Aorta (tissue), 5 donors: Measurements from ENCODE around the gene CYB5D1. TPM values are rescaled to one million over a fixed set of nuclear protein-coding genes. Genes with fewer than 3 reads are reported as not detected.
A peak's percentile ranks its signal among the peaks of the same experiment; 100 is the strongest.

ENCODE experiments used
- ATAC-seq: fragments of 200-7000 bp; cut with Tn5 transposase; one replicate; pipeline ENCODE4 v1.9.1; 2022; ENCODE audit warnings: moderate library complexity; ENCODE audit not compliant: low FRiP score
- DNase-seq, 2 donors: peaks; one replicate each; pipeline ENCODE4 v3.0.0-alpha.2; 2020
- H3K27ac ChIP-seq, 2 donors: one replicate each; pipeline ENCODE4 v1.5.1; 2013; ENCODE audit warnings: low read length in 2 of 2, mild to moderate bottlenecking in 2 of 2, moderate library complexity in 2 of 2, control low read depth in 1 of 2, inconsistent platforms in 1 of 2, low read depth in 1 of 2
- H3K27me3 ChIP-seq, 2 donors: one replicate each; pipeline ENCODE4 v1.6.1; 2013; ENCODE audit warnings: control low read depth in 1 of 2, low read length in 1 of 2, mild to moderate bottlenecking in 1 of 2, moderate library complexity in 1 of 2; ENCODE audit not compliant: insufficient read depth in 2 of 2, control insufficient read depth in 1 of 2
- H3K36me3 ChIP-seq, 2 donors: one replicate each; pipeline ENCODE4 v1.6.1; 2013; ENCODE audit warnings: control low read depth in 1 of 2, low read length in 1 of 2, mild to moderate bottlenecking in 1 of 2; ENCODE audit not compliant: insufficient read depth in 2 of 2, control insufficient read depth in 1 of 2
- H3K4me1 ChIP-seq, 2 donors: one replicate each; pipeline ENCODE4 v1.6.1; 2013; ENCODE audit warnings: low read length in 2 of 2, control low read depth in 1 of 2, mild to moderate bottlenecking in 1 of 2, moderate library complexity in 1 of 2; ENCODE audit not compliant: insufficient read depth in 2 of 2, control insufficient read depth in 1 of 2
- H3K4me3 ChIP-seq, 2 donors: one replicate each; pipeline ENCODE4 v1.5.1; 2013; ENCODE audit warnings: low read length in 2 of 2, control low read depth in 1 of 2, mild to moderate bottlenecking in 1 of 2
- H3K9me3 ChIP-seq: one replicate; pipeline ENCODE4 v1.6.1; 2013; ENCODE audit warnings: mild to moderate bottlenecking, low read length; ENCODE audit not compliant: control insufficient read depth
- WGBS, 2 donors: extraction: QIAGEN DNeasy Blood & Tissue Kit; methylation state at CpG; one replicate each; pipeline ENCODE4 v1.1.7; 2013; 5-methylcytosine and 5-hydroxymethylcytosine counted together
- intact Hi-C, 2 donors: fragments of 100-400 bp; cut with DNase I; formaldehyde crosslinking; loops; one replicate each; pipeline versions ENCODE4 v1.14.2 to v1.15.0; 2022
- polyA plus RNA-seq, 2 donors: library from polyadenylated mRNA; stranded (reverse); fragments of 200-250 nt; gene quantifications; one replicate each; pipeline ENCODE4 v1.2.3, GENCODE V29; 2013
- total RNA-seq, 2 donors: library from RNA; stranded (reverse); fragmentation: NEBNext Ultra II Directional; extraction: Animal tissue kit (Norgen Biotek cat#: 25700); gene quantifications; one replicate each; pipeline ENCODE4 v1.2.1, GENCODE V29; 2021
- donor health status: healthy with polysubstance abuse.
- donor health status: Bipolar disorder and iron deficiency.
- donor health status: DM: no; HTN: no; CAD: no.
- donor health status: DM: no; HTN: no; CAD: no.
- donor health status: DM: yes; HTN: yes; CAD: no.

Gene CYB5D1
- total and polyA plus RNA-seq, 4 donors, result 6.1 to 12.5 (median 9.4) TPM

DNA sequence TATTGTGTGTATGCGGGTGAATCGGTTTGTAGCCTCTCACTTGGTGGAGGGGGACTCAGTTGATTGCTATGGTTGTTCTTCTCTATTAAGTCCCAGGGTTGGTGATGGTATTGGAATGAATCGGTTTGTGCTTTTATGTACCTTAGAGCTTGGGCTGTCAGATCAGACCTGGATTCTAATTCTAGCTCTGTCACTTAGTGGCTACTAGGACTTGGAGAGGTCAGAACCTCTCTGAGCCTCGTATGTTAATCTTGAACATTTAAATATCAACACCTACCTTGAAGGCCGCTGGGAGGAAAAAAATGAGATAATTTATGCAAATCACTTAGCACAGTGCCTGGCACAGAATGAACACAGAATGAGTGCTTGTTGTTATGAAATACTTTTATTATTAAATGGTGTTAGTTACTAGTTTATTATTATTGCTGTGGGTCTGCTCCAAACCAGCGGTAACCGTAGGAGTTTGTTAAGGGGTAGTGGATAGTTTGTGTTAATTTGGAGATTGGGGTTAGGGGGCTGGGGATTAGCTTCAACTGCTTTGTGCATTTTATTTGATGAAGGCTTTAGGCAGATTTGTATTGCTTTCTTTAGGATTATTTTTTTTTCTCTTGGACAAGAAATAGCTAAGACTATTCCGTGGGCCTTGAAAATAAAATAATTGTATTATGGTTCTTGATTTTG lies 20.3 kb upstream of the CYB5D1 start:
- WGBS, 2 donors, result 18 to 22% methylated on average over 8 of the region's 8 CpGs
- Histone ChIP-seq H3K27ac (no peak overlapping the region), H3K36me3 (no peaks in the 10 kb centered on the region), H3K4me1 (no peaks in the 10 kb centered on the region), H3K9me3 (no peaks in the 10 kb centered on the region), H3K27me3 (no peaks in the 10 kb centered on the region), H3K4me3 (no peak overlapping the region)
- DNase-seq (no peak), ATAC-seq (no peak)
- intact Hi-C loops, result no loop called here

DNA sequence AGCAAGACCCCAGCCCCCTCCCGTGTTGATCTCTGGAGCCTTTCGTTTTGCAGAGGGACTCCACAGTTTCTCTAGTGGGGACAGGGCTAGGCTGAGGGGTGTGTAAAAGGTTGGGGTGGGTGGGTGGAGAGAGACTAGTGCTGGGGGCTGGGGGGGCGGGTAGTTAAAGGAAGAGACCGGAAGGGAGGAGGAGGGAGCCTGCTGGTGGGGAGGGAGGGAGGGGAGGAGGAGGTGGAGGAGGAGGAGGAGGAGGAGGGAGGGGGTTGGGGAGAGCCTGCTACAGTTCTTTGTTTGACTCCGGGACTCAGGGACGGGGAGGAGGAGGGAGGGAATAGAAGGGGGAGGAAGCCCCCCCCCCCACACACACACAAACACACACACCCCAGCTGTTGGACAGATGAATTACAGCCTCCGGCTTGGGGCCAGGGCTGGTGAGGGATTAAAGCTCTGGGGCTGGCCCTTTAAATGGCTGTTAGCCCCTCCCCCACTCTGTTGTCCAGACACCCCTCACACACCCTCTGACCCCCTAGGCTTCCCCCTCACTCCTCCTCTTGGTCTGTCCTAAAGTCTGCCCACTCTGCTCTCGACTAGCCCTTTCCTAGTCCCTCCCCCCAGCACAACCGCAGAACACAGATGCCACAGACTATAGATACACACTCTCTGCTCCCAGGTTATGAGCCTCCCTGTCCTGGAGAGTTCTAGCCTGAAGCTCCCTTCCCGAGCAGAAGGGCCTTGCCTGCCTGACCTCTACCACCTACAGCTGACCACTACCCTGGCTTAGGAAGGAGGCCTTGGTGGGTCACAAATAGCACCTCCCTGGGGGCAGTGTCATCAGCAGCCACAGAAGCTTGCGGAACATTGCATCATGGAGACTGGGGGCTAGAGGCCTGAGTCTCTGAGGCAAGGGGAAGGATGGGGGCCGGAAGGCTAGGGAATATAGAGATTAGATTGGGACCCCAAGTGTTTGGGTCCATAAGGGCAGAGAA lies 19.4 kb upstream of the CYB5D1 start:
- no peak overlapping the region for H3K4me3 ChIP-seq
- H3K9me3 ChIP-seq, result no peaks in the 10 kb centered on the region
- intact Hi-C loops, result no loop called here
- DNase-seq (peak in 1 of 2 donors; percentile 52), ATAC-seq (no peak)
- 20 to 30% methylated on average over 7 to 11 of the region's 12 CpGs for WGBS, 2 donors
- H3K27ac ChIP-seq, result peak overlapping the region in 1 of 2 donors; percentile 14
- no peaks in the 10 kb centered on the region for H3K4me1 ChIP-seq
- H3K27me3 ChIP-seq, result no peaks in the 10 kb centered on the region
- H3K36me3 ChIP-seq, result no peaks in the 10 kb centered on the region

DNA sequence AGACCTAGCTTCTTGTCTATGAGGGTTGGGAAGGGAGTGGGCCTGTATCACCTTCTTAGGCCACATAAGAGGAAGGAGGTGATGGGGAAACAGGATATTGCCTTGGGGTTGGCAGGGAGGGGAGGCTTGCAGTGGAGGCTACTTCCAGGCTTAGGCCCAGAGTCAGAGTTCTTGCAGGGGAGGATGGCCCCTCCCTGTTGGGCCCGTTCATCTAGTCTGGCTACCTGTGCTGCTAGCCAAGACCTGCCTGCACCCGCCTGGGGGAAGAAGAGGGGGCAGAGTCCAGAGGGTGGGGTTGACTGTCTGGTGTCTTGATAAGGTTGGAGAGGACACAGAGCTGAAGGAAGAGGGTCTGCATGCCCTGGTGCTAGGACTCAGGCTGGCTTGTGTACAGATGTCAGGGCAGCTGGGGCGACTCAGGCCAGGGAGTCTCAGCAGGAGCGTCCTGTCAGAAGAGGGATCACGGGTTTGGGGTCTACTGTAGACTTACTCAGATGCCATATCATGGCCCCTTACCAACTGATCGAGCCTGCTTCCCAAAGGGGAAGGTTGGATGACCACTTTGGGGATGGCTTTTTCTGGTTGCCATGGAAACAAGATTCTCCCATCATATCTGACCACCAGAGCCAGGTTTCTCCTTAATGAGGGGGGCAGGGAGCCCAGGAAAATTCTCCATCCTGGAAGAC lies 18.5 kb upstream of the CYB5D1 start:
- Histone ChIP-seq H3K4me1 (no peaks in the 10 kb centered on the region), H3K4me3 (no peak overlapping the region), H3K36me3 (no peaks in the 10 kb centered on the region), H3K27ac (no peak overlapping the region), H3K9me3 (no peaks in the 10 kb centered on the region), H3K27me3 (no peaks in the 10 kb centered on the region)
- intact Hi-C loops, result no loop called here
- ATAC-seq (no peak), DNase-seq (peak in 1 of 2 donors; percentile 51)
- WGBS, 2 donors, result 73 to 75% methylated on average over 6 of the region's 6 CpGs

DNA sequence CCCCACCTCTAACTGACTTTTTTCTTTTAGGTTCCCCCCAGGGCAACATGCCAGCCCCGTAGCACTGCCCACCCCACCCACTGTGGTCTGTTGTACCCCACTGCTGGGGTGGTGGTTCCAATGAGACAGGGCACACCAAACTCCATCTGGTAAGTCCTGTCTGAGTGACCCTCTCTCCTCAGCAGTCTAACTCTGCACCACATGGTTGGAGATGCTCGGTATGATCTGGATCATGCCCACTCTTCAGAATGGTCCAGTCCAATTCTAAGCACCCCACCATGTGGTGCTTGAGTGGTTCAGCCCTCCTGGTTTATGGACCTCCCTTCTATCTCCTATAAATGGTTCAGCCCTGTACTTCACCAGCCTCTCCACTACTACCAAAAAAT lies 17.9 kb upstream of the CYB5D1 start:
- Histone ChIP-seq H3K9me3 (no peaks in the 10 kb centered on the region), H3K36me3 (no peaks in the 10 kb centered on the region), H3K27ac (no peak overlapping the region), H3K27me3 (no peaks in the 10 kb centered on the region), H3K4me1 (no peaks in the 10 kb centered on the region), H3K4me3 (no peak overlapping the region)
- no peak for ATAC-seq
- peak in 1 of 2 donors; percentile 43 for DNase-seq
- WGBS, 2 donors, result 31 to 41% methylated on average over 2 of the region's 2 CpGs
- intact Hi-C loops, result no loop called here

DNA sequence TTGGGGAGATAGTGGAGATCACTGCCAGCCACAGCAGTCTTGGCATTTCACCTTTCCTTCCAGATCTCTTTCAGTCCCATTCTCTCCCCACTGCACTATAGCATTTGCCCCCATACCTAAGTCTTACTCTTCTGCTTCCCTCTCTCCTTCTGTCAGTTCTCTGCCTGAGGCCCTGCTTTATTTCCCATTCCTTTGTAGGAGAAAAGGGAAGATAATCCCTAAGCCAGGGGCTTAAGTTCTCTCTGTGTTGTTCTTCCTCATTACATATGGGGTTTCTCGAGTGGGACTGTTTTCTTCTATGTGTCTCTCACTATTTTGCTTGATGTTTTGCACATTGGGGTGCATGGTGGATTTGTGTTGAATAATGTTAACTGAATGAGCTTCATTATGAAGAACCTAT lies 17.4 kb upstream of the CYB5D1 start:
- ATAC-seq (no peak), DNase-seq (no peak)
- intact Hi-C loops, result no loop called here
- no peaks in the 10 kb centered on the region for H3K9me3 ChIP-seq
- H3K4me1 ChIP-seq, result no peaks in the 10 kb centered on the region
- H3K27me3 ChIP-seq, result no peaks in the 10 kb centered on the region
- 51 to 64% methylated on average over 1 of the region's 1 CpG for WGBS, 2 donors
- no peaks in the 10 kb centered on the region for H3K36me3 ChIP-seq
- H3K4me3 ChIP-seq, result no peak overlapping the region
- no peak overlapping the region for H3K27ac ChIP-seq

DNA sequence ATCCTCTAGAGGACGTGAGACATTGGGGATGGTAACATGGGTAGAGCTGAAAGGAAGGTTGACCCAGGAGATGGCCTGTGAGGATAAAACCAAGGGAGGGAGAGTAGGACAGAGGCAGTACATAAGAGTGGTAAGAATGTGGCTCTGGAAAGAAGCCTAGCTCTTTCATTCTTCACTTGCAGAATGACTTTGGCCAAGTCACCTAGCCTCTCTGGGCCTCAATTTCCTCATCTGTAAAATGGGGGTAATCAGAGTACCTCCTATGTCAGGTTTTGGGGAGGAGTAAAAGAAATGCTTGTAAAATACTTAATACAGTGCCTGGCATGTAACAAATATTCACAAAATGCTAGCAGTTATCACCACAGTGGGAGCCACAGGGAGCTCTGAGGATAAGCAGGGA lies 16.9 kb upstream of the CYB5D1 start:
- no peaks in the 10 kb centered on the region for H3K27me3 ChIP-seq
- H3K4me1 ChIP-seq, result no peaks in the 10 kb centered on the region
- H3K36me3 ChIP-seq, result no peaks in the 10 kb centered on the region
- peak overlapping the region in 1 of 2 donors; percentile 91 for H3K27ac ChIP-seq
- no peak for ATAC-seq
- intact Hi-C loops, result no loop called here
- H3K9me3 ChIP-seq, result no peaks in the 10 kb centered on the region
- WGBS, 2 donors, result 52 to 77% methylated on average over 1 of the region's 1 CpG
- no peak for DNase-seq
- H3K4me3 ChIP-seq, result no peak overlapping the region

DNA sequence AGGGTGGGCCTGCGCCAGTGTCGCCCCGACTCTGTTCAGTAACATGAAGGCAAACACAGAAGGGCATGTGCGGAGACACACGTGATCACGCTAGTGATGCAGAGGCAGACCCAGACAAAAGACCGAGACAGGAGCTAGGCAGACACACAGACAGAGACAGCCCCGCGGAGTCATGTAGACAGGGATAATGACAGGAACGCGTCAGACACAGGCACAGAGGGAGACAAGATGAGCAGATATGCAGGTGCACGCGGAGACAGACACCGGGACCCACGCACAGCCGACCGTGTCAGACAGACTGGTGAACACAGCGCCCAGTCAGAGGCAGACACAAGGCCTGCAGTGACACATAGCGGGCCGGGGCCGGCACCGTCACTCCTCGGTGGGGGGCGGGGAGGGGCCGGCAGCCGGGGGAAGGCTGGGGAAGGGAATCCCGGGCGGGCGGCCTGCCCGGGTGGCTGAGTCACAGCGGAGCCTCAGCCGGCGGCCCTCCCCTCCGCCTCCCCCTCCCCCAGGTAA lies 16.3 kb upstream of the CYB5D1 start:
- peak; percentile 87 for ATAC-seq
- H3K36me3 ChIP-seq, result no peaks in the 10 kb centered on the region
- intact Hi-C loops, result no loop called here
- no peaks in the 10 kb centered on the region for H3K27me3 ChIP-seq
- peak overlapping the region in 1 of 2 donors; percentile 95 for H3K27ac ChIP-seq
- WGBS, 2 donors, result 1 to 3% methylated on average over 26 to 34 of the region's 34 CpGs
- peak overlapping the region; percentile 45 to 88 for H3K4me3 ChIP-seq
- peak; percentile 94 to 98 for DNase-seq
- H3K9me3 ChIP-seq, result no peaks in the 10 kb centered on the region
- no peaks in the 10 kb centered on the region for H3K4me1 ChIP-seq

DNA sequence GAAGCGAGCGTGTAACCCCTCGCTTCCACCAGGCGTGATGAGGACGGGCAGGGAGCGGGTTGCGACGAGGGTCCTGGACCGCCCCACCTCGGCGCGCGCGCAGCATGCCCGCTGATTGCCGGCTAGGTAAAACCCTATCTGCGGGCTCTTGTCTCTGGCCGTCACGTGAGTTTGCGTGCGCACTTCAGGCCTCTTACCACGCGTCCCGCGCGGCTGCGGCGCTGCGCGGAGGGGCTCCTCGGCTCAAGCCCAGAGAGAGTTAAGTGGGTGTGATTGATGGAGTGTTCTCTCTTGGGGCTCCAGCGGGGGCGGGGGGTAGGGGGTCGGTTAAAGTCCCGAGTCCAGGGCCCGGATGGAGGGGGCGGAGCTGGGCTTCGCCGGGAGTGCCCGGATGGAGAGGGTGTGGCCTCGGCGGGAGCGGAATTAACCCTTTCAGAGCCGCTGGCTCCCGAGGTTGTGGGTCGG lies 15.9 kb upstream of the CYB5D1 start:
- intact Hi-C loops, result no loop called here
- ATAC-seq (peak; percentile 87), DNase-seq (peak; percentile 92 to 97)
- Histone ChIP-seq H3K27me3 (no peaks in the 10 kb centered on the region), H3K9me3 (no peaks in the 10 kb centered on the region), H3K4me3 (peak overlapping the region; percentile 45 to 88), H3K27ac (peak overlapping the region; percentile 51 to 95), H3K36me3 (peaks cover 0 to 2% of the 10 kb centered on the region in 2 donors), H3K4me1 (no peaks in the 10 kb centered on the region)
- 0% methylated on average over 46 of the region's 46 CpGs for WGBS, 2 donors
